Fibroblast of the aortic adventitia (primary cell): ENCODE data around the gene CCDC102A. TPM values are rescaled to one million over a fixed set of nuclear protein-coding genes. Genes with fewer than 3 reads are reported as not detected.

Source experiments
- DNase-seq: peaks from one replicate; pipeline ENCODE4 v3.0.0-alpha.2; 2010; ENCODE audit warnings: low read depth
- H3K4me3 ChIP-seq: 2 replicates; pipeline ENCODE4 v1.5.1; 2011; ENCODE audit warnings: low read depth, mild to moderate bottlenecking, control low read depth, low read length, moderate library complexity
- CTCF ChIP-seq: IDR thresholded peaks from 2 replicates; pipeline ENCODE4 v1.5.1; 2011; ENCODE audit warnings: mild to moderate bottlenecking, low read length, control low read depth, inconsistent platforms; ENCODE audit not compliant: insufficient read depth
- total RNA-seq: library from RNA; depleted of rRNA; stranded (reverse); fragments of >200 nt; gene quantifications from 2 replicates; pipeline ENCODE4 v1.2.3, GENCODE V29; 2012; ENCODE audit warnings: low replicate concordance

CCDC102A gene
- total RNA-seq, 1 donor, result 9.9 TPM

GRCh38 chr16:57514791-57515600 is 21.4 kb downstream of the CCDC102A start:
- no peak for TF ChIP-seq CTCF
- no peak for DNase-seq
- H3K4me3 ChIP-seq, result no peak overlapping the region

- TF ChIP-seq CTCF, result no peak
- DNase-seq, result no peak
- no peak overlapping the region for H3K4me3 ChIP-seq
Observed at GRCh38 chr16:57514371-57514770, 22.0 kb downstream of the CCDC102A start.

GRCh38 chr16:57513371-57514102 is 22.8 kb downstream of the CCDC102A start:
- DNase-seq, result no peak
- no peak overlapping the region for H3K4me3 ChIP-seq
- no peak for TF ChIP-seq CTCF

GRCh38 chr16:57512296-57513001 is 23.9 kb downstream of the CCDC102A start:
- DNase-seq, result no peak
- no peak overlapping the region for H3K4me3 ChIP-seq
- no peak for TF ChIP-seq CTCF

- no peak overlapping the region for H3K4me3 ChIP-seq
- TF ChIP-seq CTCF, result no peak
- DNase-seq, result no peak
Observed at GRCh38 chr16:57510016-57510871, 26.1 kb downstream of the CCDC102A start.

GRCh38 chr16:57509231-57509923 is 27.0 kb downstream of the CCDC102A start:
- no peak overlapping the region for H3K4me3 ChIP-seq
- DNase-seq, result no peak
- TF ChIP-seq CTCF, result no peak
